ENCODE data around the gene MAGEB10. TPM values are rescaled to one million over a fixed set of nuclear protein-coding genes. Genes with fewer than 3 reads are reported as not detected.

MAGEB10 gene, protein sequence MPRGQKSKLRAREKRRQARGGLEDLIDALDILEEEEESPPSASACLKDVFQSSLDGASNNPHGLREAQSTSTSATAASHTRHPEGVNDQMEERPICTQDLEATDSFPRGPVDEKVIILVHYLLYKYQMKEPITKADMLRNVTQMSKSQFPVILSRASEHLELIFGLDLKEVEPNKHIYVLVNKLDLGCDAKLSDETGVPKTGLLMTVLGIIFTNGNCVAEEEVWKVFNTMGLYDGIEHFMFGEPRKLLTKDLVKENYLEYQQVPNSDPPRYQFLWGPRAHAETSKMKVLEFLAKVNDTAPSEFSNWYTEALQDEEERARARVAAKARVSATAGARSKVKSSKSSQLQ
- not detected for total RNA-seq
- long read RNA-seq = 0 reads

DNA sequence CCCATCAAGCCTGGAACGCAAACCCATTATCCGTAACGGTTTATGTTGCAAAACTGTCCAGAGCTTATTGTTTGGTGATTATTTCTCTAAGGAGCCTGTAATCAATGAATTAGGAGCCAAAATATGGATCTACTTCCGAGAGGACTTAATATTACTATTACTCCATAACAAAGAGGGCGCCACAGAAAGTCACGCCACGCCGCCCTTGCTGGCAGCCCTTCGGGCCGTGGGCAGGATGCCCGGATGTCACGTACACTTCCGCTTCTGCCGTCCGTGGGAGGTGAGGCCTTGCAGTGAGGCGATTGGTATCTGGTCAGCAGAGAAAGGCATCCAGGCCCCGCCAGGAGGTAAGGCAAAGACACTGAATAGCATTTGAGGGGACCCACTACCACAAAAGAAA lies at the start of gene MAGEB10:
Gene MAGEB10, plus strand, starts transcription at position 301 of the 400 bp plus-strand sequence. CDS start 13,317 bp downstream, outside the sequence.
- H3K4me3 ChIP-seq = no peak within 1 kb of the TSS
- DNase-seq = no peak
- TF ChIP-seq CTCF (IDR thresholded peaks at IDR 0.05) = no peak
- intact Hi-C loops (cut with DNase I) = no loop called here
- no peaks in the 10 kb centered on the region for H3K27me3 ChIP-seq
- H3K27ac ChIP-seq = no peak within 1 kb of the TSS
- ATAC-seq = no peak
- no peaks in the 10 kb centered on the region for H3K36me3 ChIP-seq
- H3K9me3 ChIP-seq = no peaks in the 10 kb centered on the region
- no peaks in the 10 kb centered on the region for H3K4me1 ChIP-seq

- ATAC-seq = no peak
- DNase-seq = no peak
- intact Hi-C loops (cut with DNase I) = no loop called here
Measured at GRCh38 chrX:27765718-27766117, 42.1 kb upstream of the MAGEB10 start.

GRCh38 chrX:27767387-27767786 lies 40.4 kb upstream of the MAGEB10 start:
- Histone ChIP-seq H3K36me3 (no peaks in the 10 kb centered on the region), H3K4me1 (no peaks in the 10 kb centered on the region), H3K9me3 (no peaks in the 10 kb centered on the region), H3K27ac (no peak overlapping the region), H3K4me3 (no peak overlapping the region), H3K27me3 (no peaks in the 10 kb centered on the region)
- DNase-seq = no peak
- no peak for TF ChIP-seq CTCF (IDR thresholded peaks at IDR 0.05)
- intact Hi-C loops (cut with DNase I) = no loop called here
- ATAC-seq = no peak

More at GRCh38 chrX:27765718-27766117, 42.1 kb upstream of the MAGEB10 start:
- H3K27ac ChIP-seq = no peak overlapping the region
- no peaks in the 10 kb centered on the region for H3K27me3 ChIP-seq
- no peak overlapping the region for H3K4me3 ChIP-seq
- no peaks in the 10 kb centered on the region for H3K36me3 ChIP-seq
- TF ChIP-seq CTCF (IDR thresholded peaks at IDR 0.05) = no peak
- H3K4me1 ChIP-seq = no peaks in the 10 kb centered on the region
- H3K9me3 ChIP-seq = no peaks in the 10 kb centered on the region

- Histone ChIP-seq H3K9me3 (no peaks in the 10 kb centered on the region), H3K27me3 (no peaks in the 10 kb centered on the region), H3K36me3 (no peaks in the 10 kb centered on the region), H3K27ac (no peak overlapping the region), H3K4me3 (no peak overlapping the region), H3K4me1 (no peaks in the 10 kb centered on the region)
- TF ChIP-seq CTCF (IDR thresholded peaks at IDR 0.05) = no peak
- intact Hi-C loops (cut with DNase I) = no loop called here
- ATAC-seq (no peak), DNase-seq (no peak)
Measured at GRCh38 chrX:27775984-27776383, 31.8 kb upstream of the MAGEB10 start.

- Histone ChIP-seq H3K9me3 (no peaks in the 10 kb centered on the region), H3K27me3 (no peaks in the 10 kb centered on the region), H3K36me3 (no peaks in the 10 kb centered on the region), H3K4me1 (no peaks in the 10 kb centered on the region), H3K27ac (no peak overlapping the region), H3K4me3 (no peak overlapping the region)
- intact Hi-C loops (cut with DNase I) = no loop called here
- no peak for TF ChIP-seq CTCF (IDR thresholded peaks at IDR 0.05)
- ATAC-seq (no peak), DNase-seq (no peak)
Measured at GRCh38 chrX:27796640-27797257, 11.0 kb upstream of the MAGEB10 start.
